Lung (tissue), 12 donors: ENCODE results near the gene GRM8. TPM values are rescaled to one million over a fixed set of nuclear protein-coding genes. Genes with fewer than 3 reads are reported as not detected.

Experiments used
- ATAC-seq: fragments of 200-7000 bp; cut with Tn5 transposase; one replicate; pipeline ENCODE4 v1.9.1; 2020; ENCODE audit warnings: moderate number of reproducible peaks; ENCODE audit not compliant: insufficient read depth, low FRiP score
- DNase-seq, 3 donors: peaks; one replicate each; pipeline ENCODE4 v3.0.0-alpha.2; 2013 to 2017
- H3K27ac ChIP-seq, 2 donors: one replicate each; pipeline ENCODE4 v1.5.1; 2013; ENCODE audit warnings: mild to moderate bottlenecking in 2 of 2, moderate library complexity in 2 of 2, control low read depth in 1 of 2, inconsistent platforms in 1 of 2, low read depth in 1 of 2, low read length in 1 of 2
- H3K27me3 ChIP-seq, 3 donors: one replicate each; pipeline ENCODE4 v1.5.1; 2013; ENCODE audit warnings: low read length in 2 of 3; ENCODE audit not compliant: control insufficient read depth in 3 of 3, insufficient read depth in 3 of 3
- H3K36me3 ChIP-seq, 4 donors: one replicate each; pipeline ENCODE4 v1.5.1; 2013; ENCODE audit warnings: low read length in 4 of 4, mild to moderate bottlenecking in 1 of 4, moderate library complexity in 1 of 4; ENCODE audit not compliant: control insufficient read depth in 4 of 4, insufficient read depth in 4 of 4
- H3K4me1 ChIP-seq, 5 donors: one replicate each; pipeline ENCODE4 v1.5.1; 2013; ENCODE audit warnings: low read length in 5 of 5, mild to moderate bottlenecking in 2 of 5, moderate library complexity in 1 of 5; ENCODE audit not compliant: control insufficient read depth in 5 of 5, insufficient read depth in 5 of 5
- H3K4me3 ChIP-seq: one replicate; pipeline ENCODE4 v1.5.1; 2013; ENCODE audit warnings: mild to moderate bottlenecking, control low read depth, moderate library complexity
- H3K9ac ChIP-seq, 2 donors: one replicate each; pipeline ENCODE4 v1.5.1; 2013; ENCODE audit warnings: low read length in 2 of 2, control low read depth in 1 of 2; ENCODE audit not compliant: insufficient read depth in 1 of 2
- H3K9me3 ChIP-seq, 4 donors: one replicate each; pipeline ENCODE4 v1.5.1; 2013; ENCODE audit warnings: low read length in 3 of 4, mild to moderate bottlenecking in 1 of 4, moderate library complexity in 1 of 4; ENCODE audit not compliant: control insufficient read depth in 4 of 4, insufficient read depth in 3 of 4
- CTCF ChIP-seq: IDR thresholded peaks from 2 replicates; pipeline ENCODE4 v1.5.1; 2012; ENCODE audit warnings: mild to moderate bottlenecking; ENCODE audit errors: control extremely low read depth, extremely low read depth
- WGBS, 2 donors: extraction: QIAGEN DNeasy Blood & Tissue Kit; methylation state at CpG; one replicate each; pipeline ENCODE4 v1.1.7; 2013; 5-methylcytosine and 5-hydroxymethylcytosine counted together
- polyA plus RNA-seq, 2 donors: library from polyadenylated mRNA; stranded (reverse); fragments of 200-250 nt; gene quantifications; one replicate each; pipeline ENCODE4 v1.2.1, GENCODE V29; 2013
- total RNA-seq, 2 donors: library from RNA; depleted of rRNA in 1 of 2; stranded (reverse); fragments of >200 nt in 1 of 2; gene quantifications; one replicate each; pipeline ENCODE4 v1.2.1, GENCODE V29; 2014 to 2021
- donor health status: control.
- donor health status: control.
- donor health status: Bipolar disorder and iron deficiency.
- donor health status: healthy.
- donor health status: DM: yes; HTN: yes; CAD: no.

GRM8 gene
- total and polyA plus RNA-seq, 4 donors: 0.01 to 0.83 (median 0.24) TPM; not detected in 1

- H3K27ac ChIP-seq: no peak overlapping the region
- TF ChIP-seq CTCF: no peak
- ATAC-seq: no peak
- H3K36me3 ChIP-seq: no peaks in the 10 kb centered on the region
- no peak overlapping the region for H3K9ac ChIP-seq
- peaks cover 0 to 2% (median 0%) of the 10 kb centered on the region in 4 donors for H3K9me3 ChIP-seq
- H3K4me1 ChIP-seq: no peaks in the 10 kb centered on the region
- no peak for DNase-seq
- H3K27me3 ChIP-seq: no peaks in the 10 kb centered on the region
- H3K4me3 ChIP-seq: no peak overlapping the region
Observed at GRCh38 chr7:127137146-127137545, 115.6 kb downstream of the GRM8 start.

- H3K36me3 ChIP-seq: no peaks in the 10 kb centered on the region
- WGBS, 2 donors: 81 to 84% methylated on average over 2 of the region's 2 CpGs
Observed at GRCh38 chr7:127135871-127136485, 116.8 kb downstream of the GRM8 start.

GRCh38 chr7:127123220-127123619, 129.5 kb downstream of the GRM8 start:
- ATAC-seq: no peak
- Histone ChIP-seq H3K27me3 (no peaks in the 10 kb centered on the region), H3K9me3 (no peaks in the 10 kb centered on the region), H3K9ac (no peak overlapping the region), H3K27ac (no peak overlapping the region), H3K36me3 (no peaks in the 10 kb centered on the region), H3K4me1 (no peaks in the 10 kb centered on the region), H3K4me3 (no peak overlapping the region)
- TF ChIP-seq CTCF: no peak
- no peak for DNase-seq
- 57 to 59% methylated on average over 4 of the region's 4 CpGs for WGBS, 2 donors

More at GRCh38 chr7:127135871-127136485, 116.8 kb downstream of the GRM8 start:
- no peak overlapping the region for H3K9ac ChIP-seq
- DNase-seq (no peak), ATAC-seq (no peak)
- no peaks in the 10 kb centered on the region for H3K27me3 ChIP-seq
- no peak overlapping the region for H3K27ac ChIP-seq
- H3K9me3 ChIP-seq: peaks cover 0 to 2% (median 0%) of the 10 kb centered on the region in 4 donors
- H3K4me1 ChIP-seq: no peaks in the 10 kb centered on the region
- TF ChIP-seq CTCF: no peak
- no peak overlapping the region for H3K4me3 ChIP-seq

- ATAC-seq (no peak), DNase-seq (peak in 1 of 3 donors; percentile 26)
- no peaks in the 10 kb centered on the region for H3K36me3 ChIP-seq
- H3K4me1 ChIP-seq: no peaks in the 10 kb centered on the region
- TF ChIP-seq CTCF: no peak
- H3K9ac ChIP-seq: no peak overlapping the region
- 51 to 65% methylated on average over 2 of the region's 2 CpGs for WGBS, 2 donors
- H3K4me3 ChIP-seq: no peak overlapping the region
- no peaks in the 10 kb centered on the region for H3K27me3 ChIP-seq
- peaks cover 0 to 3% (median 0%) of the 10 kb centered on the region in 4 donors for H3K9me3 ChIP-seq
- no peak overlapping the region for H3K27ac ChIP-seq
Observed at GRCh38 chr7:127119517-127119916, 133.2 kb downstream of the GRM8 start.
